Measurements from ENCODE around the gene DNAH17. TPM values are rescaled to one million over a fixed set of nuclear protein-coding genes. Genes with fewer than 3 reads are reported as not detected.

The DNAH17 gene
- polyA plus RNA-seq, 3 donors = 0.01 to 0.51 (median 0.11) TPM

- no peak overlapping the region for H3K4me2 ChIP-seq (replicated peaks; ENCODE audit: extremely low read depth, low read length, poor library complexity, severe bottlenecking)
- Mint-ChIP-seq H3K4me3 (no peak overlapping the region), H3K9me3 (peaks cover 0 to 2% (median 0%) of the 10 kb centered on the region in 7 donors), H3K4me1 (peaks cover 17% of the 10 kb centered on the region), H3K36me3 (peaks cover 90 to 95% of the 10 kb centered on the region in 2 donors), H3K27ac (peak overlapping the region in 4 of 7 donors; percentile 43 to 83 (median 58)), H3K27me3 (ENCODE audit: low read depth in 3 of 3) (peaks cover 0 to 2% (median 0%) of the 10 kb centered on the region in 3 donors)
- 77% methylated on average over 6 of the region's 6 CpGs for WGBS (ENCODE audit: insufficient coverage)
- no peaks in the 10 kb centered on the region for H3K9me3 ChIP-seq (replicated peaks in 1 of 2; ENCODE audit: control insufficient read depth in 1 of 2, insufficient read depth in 1 of 2, low read length in 2 of 2)
- peak overlapping the region in 1 of 2 donors; percentile 61 for H3K27ac ChIP-seq (ENCODE audit: low read depth in 1 of 2, low read length in 2 of 2)
- intact Hi-C loops (cut with micrococcal nuclease) = no loop called here
- H3K4me1 ChIP-seq (ENCODE audit: control insufficient read depth in 1 of 2, insufficient read depth in 2 of 2, low read length in 2 of 2) = peaks cover 4 to 6% of the 10 kb centered on the region in 2 donors
- H3K36me3 ChIP-seq (replicated peaks in 1 of 2; ENCODE audit: control insufficient read depth in 1 of 2, insufficient read depth in 2 of 2, low read length in 2 of 2) = peaks cover 92 to 99% of the 10 kb centered on the region in 2 donors
- no peaks in the 10 kb centered on the region for H3K27me3 ChIP-seq (ENCODE audit: control insufficient read depth in 2 of 2, insufficient read depth in 2 of 2, low read length in 2 of 2)
- H3K9ac ChIP-seq (ENCODE audit: insufficient read depth, low read length, poor library complexity, severe bottlenecking) = no peak overlapping the region
- H3K4me3 ChIP-seq (replicated peaks in 1 of 3; ENCODE audit: low read depth in 2 of 3, low read length in 3 of 3) = no peak overlapping the region
- H4K20me1 ChIP-seq (ENCODE audit: insufficient read depth, low read length) = peaks cover 89% of the 10 kb centered on the region
- H2AFZ ChIP-seq (ENCODE audit: insufficient read depth, low read depth, low read length, poor library complexity, severe bottlenecking) = no peak overlapping the region
- peaks cover 68% of the 10 kb centered on the region for H3K79me2 ChIP-seq (ENCODE audit: insufficient read depth, low read length)
- DNase-seq = no peak
- TF ChIP-seq CTCF (IDR thresholded peaks at IDR 0.05) = no peak
These were observed 175.9 kb downstream of the DNAH17 start for GRCh38 chr17:78401246-78401645.

GRCh38 chr17:78400581-78401240, 176.5 kb downstream of the DNAH17 start:
- Mint-ChIP-seq H3K27me3 (ENCODE audit: low read depth in 3 of 3) (peaks cover 0 to 2% (median 0%) of the 10 kb centered on the region in 3 donors), H3K4me3 (peak overlapping the region in 1 of 2 donors; percentile 17), H3K4me1 (peaks cover 17% of the 10 kb centered on the region), H3K9me3 (peaks cover 0 to 2% (median 0%) of the 10 kb centered on the region in 7 donors), H3K36me3 (peaks cover 92 to 98% of the 10 kb centered on the region in 2 donors), H3K27ac (peak overlapping the region in 4 of 7 donors; percentile 31 to 67 (median 48))
- H3K4me3 ChIP-seq (replicated peaks in 1 of 3; ENCODE audit: low read depth in 2 of 3, low read length in 3 of 3) = no peak overlapping the region
- no peak overlapping the region for H2AFZ ChIP-seq (ENCODE audit: insufficient read depth, low read depth, low read length, poor library complexity, severe bottlenecking)
- H3K9ac ChIP-seq (ENCODE audit: insufficient read depth, low read length, poor library complexity, severe bottlenecking) = no peak overlapping the region
- H3K4me1 ChIP-seq (ENCODE audit: control insufficient read depth in 1 of 2, insufficient read depth in 2 of 2, low read length in 2 of 2) = peaks cover 4 to 6% of the 10 kb centered on the region in 2 donors
- H3K9me3 ChIP-seq (replicated peaks in 1 of 2; ENCODE audit: control insufficient read depth in 1 of 2, insufficient read depth in 1 of 2, low read length in 2 of 2) = no peaks in the 10 kb centered on the region
- no peak overlapping the region for H3K4me2 ChIP-seq (replicated peaks; ENCODE audit: extremely low read depth, low read length, poor library complexity, severe bottlenecking)
- H3K27ac ChIP-seq (ENCODE audit: low read depth in 1 of 2, low read length in 2 of 2) = peak overlapping the region in 1 of 2 donors; percentile 61
- no peak for TF ChIP-seq CTCF (IDR thresholded peaks at IDR 0.05)
- no peaks in the 10 kb centered on the region for H3K27me3 ChIP-seq (ENCODE audit: control insufficient read depth in 2 of 2, insufficient read depth in 2 of 2, low read length in 2 of 2)
- WGBS (ENCODE audit: insufficient coverage) = 90% methylated on average over 12 of the region's 17 CpGs
- intact Hi-C loops (cut with micrococcal nuclease) = no loop called here
- peaks cover 92% of the 10 kb centered on the region for H4K20me1 ChIP-seq (ENCODE audit: insufficient read depth, low read length)
- no peak for DNase-seq
- H3K36me3 ChIP-seq (replicated peaks in 1 of 2; ENCODE audit: control insufficient read depth in 1 of 2, insufficient read depth in 2 of 2, low read length in 2 of 2) = peaks cover 92 to 100% of the 10 kb centered on the region in 2 donors
- H3K79me2 ChIP-seq (ENCODE audit: insufficient read depth, low read length) = peaks cover 68% of the 10 kb centered on the region

Data from CD14-positive monocyte (primary cell).